HCT116 (cell line): Measurements from ENCODE around the gene INPP4A.

Experiments
- POLR2A ChIP-seq: IDR thresholded peaks from 2 replicates; pipeline ENCODE4 v1.7.0; 2011; ENCODE audit warnings: borderline replicate concordance; ENCODE audit not compliant: insufficient read depth, insufficient read length; ENCODE audit errors: extremely low read depth
- TF ChIP-seq, protein P1 (sequence below), 3 experiments: fragments of 200-600 bp in 1 of 3; sonication (generic) in 1 of 3; IDR thresholded peaks in 2 of 3; conservative IDR thresholded peaks in 1 of 3; 2 replicates each; pipeline ENCODE4 v1.5.1; 2012 to 2017; ENCODE audit warnings: low read depth in 2 of 3, low read length in 2 of 3, antibody characterized with exemption in 1 of 3, borderline replicate concordance in 1 of 3, control low read depth in 1 of 3, mild to moderate bottlenecking in 1 of 3, mixed read lengths in 1 of 3, mixed run types in 1 of 3, moderate library complexity in 1 of 3; ENCODE audit not compliant: insufficient read depth in 1 of 3

DNA sequence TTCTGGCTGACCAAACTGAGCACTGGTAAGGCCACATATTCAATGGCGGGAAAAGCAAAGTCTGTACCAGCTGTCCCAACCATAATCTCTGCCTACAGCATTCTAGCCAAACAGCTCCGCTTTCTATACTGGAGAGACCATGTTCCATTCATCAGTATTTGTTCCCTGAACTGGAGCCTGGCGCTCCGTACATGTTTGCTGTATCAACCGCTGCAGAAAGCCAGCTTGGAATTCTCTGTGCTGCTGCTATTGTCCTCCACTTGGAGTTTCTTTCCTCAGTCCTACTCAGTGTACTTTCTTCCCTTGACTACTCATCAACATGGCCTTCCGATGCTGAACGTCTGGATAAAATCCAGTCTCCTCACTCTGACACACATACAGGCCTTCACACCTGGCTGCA, 161.8 kb downstream of the INPP4A start:
- TF ChIP-seq, protein P1, sequence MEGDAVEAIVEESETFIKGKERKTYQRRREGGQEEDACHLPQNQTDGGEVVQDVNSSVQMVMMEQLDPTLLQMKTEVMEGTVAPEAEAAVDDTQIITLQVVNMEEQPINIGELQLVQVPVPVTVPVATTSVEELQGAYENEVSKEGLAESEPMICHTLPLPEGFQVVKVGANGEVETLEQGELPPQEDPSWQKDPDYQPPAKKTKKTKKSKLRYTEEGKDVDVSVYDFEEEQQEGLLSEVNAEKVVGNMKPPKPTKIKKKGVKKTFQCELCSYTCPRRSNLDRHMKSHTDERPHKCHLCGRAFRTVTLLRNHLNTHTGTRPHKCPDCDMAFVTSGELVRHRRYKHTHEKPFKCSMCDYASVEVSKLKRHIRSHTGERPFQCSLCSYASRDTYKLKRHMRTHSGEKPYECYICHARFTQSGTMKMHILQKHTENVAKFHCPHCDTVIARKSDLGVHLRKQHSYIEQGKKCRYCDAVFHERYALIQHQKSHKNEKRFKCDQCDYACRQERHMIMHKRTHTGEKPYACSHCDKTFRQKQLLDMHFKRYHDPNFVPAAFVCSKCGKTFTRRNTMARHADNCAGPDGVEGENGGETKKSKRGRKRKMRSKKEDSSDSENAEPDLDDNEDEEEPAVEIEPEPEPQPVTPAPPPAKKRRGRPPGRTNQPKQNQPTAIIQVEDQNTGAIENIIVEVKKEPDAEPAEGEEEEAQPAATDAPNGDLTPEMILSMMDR (IDR thresholded peaks at IDR 0.05 in 2 of 3, conservative IDR thresholded peaks at IDR 0.05 in 1 of 3; ENCODE audit: borderline replicate concordance in 1 of 3, insufficient read depth in 1 of 3, low read depth in 2 of 3, low read length in 2 of 3) = no peak
- TF ChIP-seq POLR2A = no peak
